GM19351 (cell line): ENCODE results near the gene TAL1.

Source experiments
- ATAC-seq: cut with Tn5 transposase; IDR thresholded peaks from one replicate; pipeline ENCODE4 v1.9.1; 2021; ENCODE audit warnings: mild to moderate bottlenecking, moderate library complexity; ENCODE audit not compliant: unreplicated experiment

TAL1 gene

GRCh38 chr1:47189844-47190508 lies 42.0 kb downstream of the TAL1 start, which contains the start of gene PDZK1IP1:
Gene PDZK1IP1, minus strand, starts transcription at chr1:47190036. Its CDS starts 104 bp downstream, at chr1:47189932.
- no peak for ATAC-seq

GRCh38 chr1:47188791-47189785 lies 42.9 kb downstream of the TAL1 start:
- no peak for ATAC-seq

- ATAC-seq, result no peak
Measured at GRCh38 chr1:47187926-47188250, 44.1 kb downstream of the TAL1 start.

- ATAC-seq, result no peak
Measured at GRCh38 chr1:47187231-47187925, 44.6 kb downstream of the TAL1 start.

GRCh38 chr1:47186267-47187185 lies 45.5 kb downstream of the TAL1 start:
- no peak for ATAC-seq

DNA sequence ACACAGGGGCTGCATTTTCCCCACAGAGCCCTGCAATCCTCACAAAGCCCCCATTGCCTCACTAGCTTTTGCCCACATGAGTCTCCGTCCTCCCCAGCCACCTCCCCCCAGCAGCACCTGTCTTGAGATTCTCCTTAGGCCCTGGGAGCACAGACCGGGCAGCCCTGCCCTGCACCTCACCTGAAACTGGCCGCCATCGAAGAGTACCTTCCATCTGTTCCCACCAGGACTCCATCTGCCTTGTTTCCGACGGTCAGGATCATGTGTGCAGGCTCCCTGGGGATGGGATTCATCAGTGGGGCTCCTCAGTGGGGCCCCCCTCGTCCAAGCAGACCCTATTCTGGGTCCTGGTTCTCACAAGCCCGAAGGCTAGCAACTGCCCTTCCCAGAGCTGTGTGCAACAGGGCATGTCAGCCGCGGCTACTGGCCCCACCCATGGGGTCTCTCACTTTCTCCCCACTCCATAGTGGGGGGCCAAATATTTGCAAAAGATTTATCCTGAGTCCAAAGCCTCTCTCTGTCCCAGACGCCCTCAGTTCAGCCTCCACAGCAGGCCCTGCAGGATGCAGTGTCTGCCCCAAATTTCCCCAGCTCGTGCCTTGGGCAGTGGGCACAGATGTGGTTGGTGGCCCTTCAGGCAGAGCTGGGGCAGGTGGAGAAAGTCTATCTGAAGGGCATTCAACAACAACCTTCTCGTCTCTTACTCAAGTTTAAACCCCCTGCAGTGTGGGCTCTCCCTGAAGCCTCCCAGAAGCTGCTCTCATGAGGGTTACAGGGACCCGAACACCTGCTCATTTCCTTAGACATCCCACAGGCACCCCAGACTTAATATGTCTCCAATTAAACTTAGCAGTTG lies 47.0 kb downstream of the TAL1 start:
- ATAC-seq, result no peak

DNA sequence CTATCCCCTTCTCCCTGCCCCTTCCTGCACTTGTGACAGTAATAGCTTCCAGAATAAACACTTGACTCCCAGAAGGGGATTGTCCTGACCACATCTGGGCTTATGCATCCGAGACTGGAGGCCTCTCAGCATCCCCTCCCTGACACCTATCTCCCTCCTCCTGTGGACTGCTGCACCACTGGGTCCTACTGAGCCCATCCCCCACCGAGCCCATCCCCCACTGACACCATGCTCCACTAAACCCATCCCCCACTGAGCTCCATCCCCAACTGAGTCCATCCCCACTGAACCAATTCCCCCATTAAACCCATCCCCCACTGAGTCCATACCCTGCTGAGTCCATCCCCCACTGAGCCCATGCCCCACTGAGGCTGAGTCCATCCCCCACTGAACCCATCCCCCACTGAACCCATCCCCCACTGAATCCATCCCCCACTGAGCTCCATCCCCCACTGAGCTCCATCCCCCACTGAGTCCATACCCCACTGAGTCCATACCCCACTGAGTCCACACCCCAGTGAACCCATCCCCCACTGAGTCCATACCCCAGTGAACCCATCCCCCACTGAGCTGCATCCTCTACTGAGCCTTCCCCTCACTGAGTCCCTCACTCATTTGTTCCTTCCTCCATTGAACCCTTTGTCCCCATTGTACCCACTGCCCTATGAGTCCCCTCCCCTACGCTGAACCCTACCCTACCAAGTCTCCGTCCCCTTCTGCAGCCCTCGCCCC lies 47.8 kb downstream of the TAL1 start:
- ATAC-seq, result no peak

GRCh38 chr1:47183308-47184089 lies 48.5 kb downstream of the TAL1 start:
- ATAC-seq, result no peak

GRCh38 chr1:47182676-47183235 lies 49.3 kb downstream of the TAL1 start:
- ATAC-seq, result no peak

DNA sequence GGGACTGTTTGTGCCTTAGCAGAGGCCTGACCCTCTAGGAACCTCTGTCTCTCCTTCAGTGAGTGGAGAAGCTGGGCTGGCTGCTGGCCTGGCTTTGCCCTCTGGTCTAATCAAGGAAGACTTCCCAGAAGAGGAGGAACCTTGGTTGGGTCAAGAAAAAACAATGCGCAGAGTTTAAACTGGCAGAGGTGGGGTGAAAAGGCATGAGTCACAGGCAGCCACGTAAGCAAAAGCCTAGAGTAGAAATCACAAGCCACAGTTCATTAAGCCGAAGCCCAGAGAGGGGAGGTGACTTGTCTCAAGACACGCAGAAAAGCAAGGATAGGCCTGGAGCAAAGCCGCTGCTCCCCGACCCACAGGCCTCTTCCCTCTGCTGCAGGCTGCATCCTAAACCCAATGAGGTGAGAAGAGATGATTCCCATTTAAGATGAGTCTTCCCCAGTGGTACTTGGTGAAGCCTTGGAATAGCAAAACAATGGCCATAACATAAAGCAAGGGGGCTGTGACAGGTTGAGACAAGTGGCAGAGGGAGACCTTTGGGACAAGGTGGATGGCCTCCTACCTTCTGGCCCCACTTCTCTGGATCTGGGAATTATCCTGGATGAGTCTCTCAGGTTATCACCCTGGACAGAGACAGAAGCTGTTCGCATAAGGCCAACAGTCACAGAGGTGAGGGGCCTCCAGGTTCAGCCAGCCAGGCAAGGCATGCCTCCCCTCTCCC lies 49.9 kb downstream of the TAL1 start:
- no peak for ATAC-seq

DNA sequence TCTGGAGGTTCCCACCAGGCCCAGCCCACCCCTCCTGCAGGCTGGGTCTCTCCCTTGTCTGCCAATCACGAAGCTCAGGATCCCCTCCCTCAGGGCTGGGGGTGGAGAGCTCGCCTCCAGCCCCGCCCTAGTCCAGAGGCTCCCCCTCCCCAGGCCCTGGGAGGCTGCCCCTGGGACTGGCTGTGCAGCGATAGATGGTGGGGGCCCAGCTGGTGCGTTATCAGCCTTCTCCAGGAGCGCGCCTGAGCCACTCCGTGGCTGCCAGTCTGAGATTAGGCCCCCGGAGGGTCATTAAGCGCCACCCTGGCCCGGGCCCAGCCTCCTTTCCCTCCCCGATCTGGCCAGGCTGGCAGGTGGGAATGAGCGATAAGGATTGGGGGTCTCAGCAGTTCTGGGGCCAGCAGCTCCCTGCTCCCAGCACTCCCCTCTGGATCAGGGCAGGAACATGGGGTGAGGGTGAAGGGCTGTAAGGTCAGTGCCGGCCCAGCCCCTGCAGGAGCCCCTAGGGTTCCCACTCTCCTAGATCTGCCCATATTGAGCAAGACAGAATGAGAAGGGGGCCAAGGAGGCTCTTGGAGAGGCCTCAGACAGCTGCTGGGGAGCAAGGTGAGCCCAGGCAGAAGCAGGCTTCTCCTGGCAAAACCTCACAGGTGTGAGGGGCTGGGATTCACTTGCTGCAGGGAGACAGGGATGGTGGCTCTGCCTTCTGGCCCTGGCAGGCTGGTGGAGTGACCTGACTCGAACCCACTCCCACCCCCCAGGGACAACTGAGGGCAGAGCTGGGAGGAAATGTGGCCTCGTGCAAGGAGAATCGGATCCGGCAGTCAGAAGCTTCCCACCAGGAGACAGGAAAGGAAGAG lies 50.7 kb downstream of the TAL1 start:
- no peak for ATAC-seq

- no peak for ATAC-seq
Measured at GRCh38 chr1:47180603-47181094, 51.4 kb downstream of the TAL1 start.

- no peak for ATAC-seq
Measured at GRCh38 chr1:47179988-47180563, 51.9 kb downstream of the TAL1 start.

GRCh38 chr1:47179017-47179987 lies 52.7 kb downstream of the TAL1 start:
- ATAC-seq, result peak; percentile 89

- no peak for ATAC-seq
Measured at GRCh38 chr1:47178654-47179016, 53.4 kb downstream of the TAL1 start.
